HepG2 (cell line): ENCODE measurements around the gene OR6B3.

Experiments
- ATF1 ChIP-seq: IDR thresholded peaks from 2 replicates; pipeline ENCODE4 v1.6.1; 2016; ENCODE audit warnings: mild to moderate bottlenecking, control low read depth
- CBX5 ChIP-seq: sonication (generic); formaldehyde crosslinking; IDR thresholded peaks from 2 replicates; pipeline ENCODE4 v1.4.0; 2020; ENCODE audit warnings: missing genetic modification reagents, borderline replicate concordance
- NRL ChIP-seq: sonication (generic); formaldehyde crosslinking; IDR thresholded peaks from 2 replicates; pipeline ENCODE4 v1.5.0; 2020; ENCODE audit warnings: missing genetic modification reagents, mild to moderate bottlenecking, moderate library complexity, borderline replicate concordance
- POLR2AphosphoS2 ChIP-seq: IDR thresholded peaks from 2 replicates; pipeline ENCODE4 v1.6.1; 2011; ENCODE audit warnings: low read depth, low read length, improper control_type of control experiment
- RELA ChIP-seq: sonication (generic); formaldehyde crosslinking; IDR thresholded peaks from 2 replicates; pipeline ENCODE4 v1.4.0; 2020; ENCODE audit warnings: missing genetic modification reagents
- TRIM24 ChIP-seq: sonication (generic); formaldehyde crosslinking; IDR thresholded peaks from 2 replicates; pipeline ENCODE4 v1.8.0; 2022; ENCODE audit warnings: mild to moderate bottlenecking, missing genetic modification reagents
- ZBTB21 ChIP-seq: sonication (generic); formaldehyde crosslinking; IDR thresholded peaks from 2 replicates; pipeline ENCODE4 v1.4.0; 2020; ENCODE audit warnings: missing genetic modification reagents
- ZNF230 ChIP-seq: sonication (generic); formaldehyde crosslinking; IDR thresholded peaks from 2 replicates; pipeline ENCODE4 v1.4.0; 2020; ENCODE audit warnings: mild to moderate bottlenecking, missing genetic modification reagents
- ZNF274 ChIP-seq: sonication (generic); formaldehyde crosslinking; IDR thresholded peaks from 2 replicates; pipeline ENCODE4 v1.5.1; 2020; ENCODE audit warnings: mild to moderate bottlenecking, missing genetic modification reagents
- ZNF383 ChIP-seq: sonication (generic); formaldehyde crosslinking; IDR thresholded peaks from 2 replicates; pipeline ENCODE4 v1.4.0; 2020; ENCODE audit warnings: missing genetic modification reagents, mild to moderate bottlenecking, borderline replicate concordance
- ZNF501 ChIP-seq: sonication (generic); formaldehyde crosslinking; IDR thresholded peaks from 2 replicates; pipeline ENCODE4 v1.5.1; 2020; ENCODE audit warnings: mild to moderate bottlenecking, moderate library complexity, missing genetic modification reagents
- ZNF616 ChIP-seq: sonication (generic); formaldehyde crosslinking; IDR thresholded peaks from 2 replicates; pipeline ENCODE4 v1.5.0; 2020; ENCODE audit warnings: low read depth, mild to moderate bottlenecking, missing genetic modification reagents
- TF ChIP-seq, protein P1 (sequence below): sonication (generic); formaldehyde crosslinking; IDR thresholded peaks from 2 replicates; pipeline ENCODE4 v1.5.0; 2020; ENCODE audit warnings: mild to moderate bottlenecking, missing genetic modification reagents, moderate library complexity
- TF ChIP-seq, protein P2 (sequence below): sonication (generic); formaldehyde crosslinking; IDR thresholded peaks from 2 replicates; pipeline ENCODE4 v1.8.1; 2023; ENCODE audit warnings: missing genetic modification reagents, inconsistent platforms, borderline replicate concordance

DNA sequence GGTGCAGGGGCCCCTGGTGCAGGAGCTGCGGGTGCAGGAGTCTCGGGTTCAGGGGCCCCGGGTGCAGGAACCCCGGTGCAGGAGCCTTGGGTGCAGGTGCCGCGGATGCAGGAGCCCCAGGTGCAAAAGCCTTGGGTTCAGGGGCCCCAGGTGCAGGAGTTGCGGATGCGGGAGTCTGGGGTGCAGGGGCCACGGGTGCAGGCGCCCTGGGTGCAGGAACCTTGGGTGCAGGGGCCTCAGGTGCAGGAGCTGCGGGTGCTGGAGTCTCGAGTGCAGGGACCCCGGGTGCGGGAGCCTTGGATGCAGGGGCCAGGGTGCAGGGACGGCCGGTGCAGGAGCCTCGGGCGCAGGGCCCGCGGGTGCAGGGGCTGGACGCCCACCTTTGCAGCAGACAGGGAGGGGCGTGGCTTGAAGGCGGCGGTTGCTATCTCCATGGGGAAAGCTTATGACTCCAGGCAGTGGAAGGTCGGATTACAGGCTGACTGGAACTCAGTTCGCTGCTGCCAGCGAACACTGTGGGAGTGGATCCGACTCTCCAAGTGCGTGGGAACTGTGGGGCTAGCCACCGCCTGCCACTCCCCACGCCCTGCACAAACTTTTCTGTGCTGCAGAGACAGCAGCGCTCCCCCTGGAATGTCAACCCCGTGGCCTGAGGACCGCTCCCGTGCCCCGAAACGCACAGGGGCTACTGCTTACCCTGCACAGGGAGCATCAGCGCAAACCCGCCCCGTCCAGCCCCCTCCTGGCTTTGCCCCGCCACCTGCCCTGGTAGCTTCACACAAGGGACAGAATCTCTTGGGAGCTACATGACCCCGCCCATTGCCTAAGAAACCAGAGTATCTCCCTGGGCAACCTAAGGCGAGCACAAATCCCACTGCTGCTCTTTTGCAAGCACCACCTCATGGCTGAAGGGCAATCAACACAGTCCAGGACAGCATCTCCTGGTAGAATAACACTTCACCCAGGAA is 42.5 kb upstream of the OR6B3 start:
- TF ChIP-seq, protein P1, sequence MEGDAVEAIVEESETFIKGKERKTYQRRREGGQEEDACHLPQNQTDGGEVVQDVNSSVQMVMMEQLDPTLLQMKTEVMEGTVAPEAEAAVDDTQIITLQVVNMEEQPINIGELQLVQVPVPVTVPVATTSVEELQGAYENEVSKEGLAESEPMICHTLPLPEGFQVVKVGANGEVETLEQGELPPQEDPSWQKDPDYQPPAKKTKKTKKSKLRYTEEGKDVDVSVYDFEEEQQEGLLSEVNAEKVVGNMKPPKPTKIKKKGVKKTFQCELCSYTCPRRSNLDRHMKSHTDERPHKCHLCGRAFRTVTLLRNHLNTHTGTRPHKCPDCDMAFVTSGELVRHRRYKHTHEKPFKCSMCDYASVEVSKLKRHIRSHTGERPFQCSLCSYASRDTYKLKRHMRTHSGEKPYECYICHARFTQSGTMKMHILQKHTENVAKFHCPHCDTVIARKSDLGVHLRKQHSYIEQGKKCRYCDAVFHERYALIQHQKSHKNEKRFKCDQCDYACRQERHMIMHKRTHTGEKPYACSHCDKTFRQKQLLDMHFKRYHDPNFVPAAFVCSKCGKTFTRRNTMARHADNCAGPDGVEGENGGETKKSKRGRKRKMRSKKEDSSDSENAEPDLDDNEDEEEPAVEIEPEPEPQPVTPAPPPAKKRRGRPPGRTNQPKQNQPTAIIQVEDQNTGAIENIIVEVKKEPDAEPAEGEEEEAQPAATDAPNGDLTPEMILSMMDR: no peak
- TF ChIP-seq ZBTB21 (CRISPR knock-in tag) (no peak), POLR2AphosphoS2 (no peak), CBX5 (no peak), NRL (CRISPR knock-in tag) (no peak), ZNF230 (CRISPR knock-in tag) (no peak), ATF1 (CRISPR knock-in tag) (no peak), ZNF274 (CRISPR knock-in tag) (no peak), ZNF383 (CRISPR knock-in tag) (no peak), RELA (CRISPR knock-in tag) (no peak), ZNF501 (CRISPR knock-in tag) (no peak), ZNF616 (CRISPR knock-in tag) (no peak), TRIM24 (CRISPR knock-in tag) (no peak)
- TF ChIP-seq, protein P2, sequence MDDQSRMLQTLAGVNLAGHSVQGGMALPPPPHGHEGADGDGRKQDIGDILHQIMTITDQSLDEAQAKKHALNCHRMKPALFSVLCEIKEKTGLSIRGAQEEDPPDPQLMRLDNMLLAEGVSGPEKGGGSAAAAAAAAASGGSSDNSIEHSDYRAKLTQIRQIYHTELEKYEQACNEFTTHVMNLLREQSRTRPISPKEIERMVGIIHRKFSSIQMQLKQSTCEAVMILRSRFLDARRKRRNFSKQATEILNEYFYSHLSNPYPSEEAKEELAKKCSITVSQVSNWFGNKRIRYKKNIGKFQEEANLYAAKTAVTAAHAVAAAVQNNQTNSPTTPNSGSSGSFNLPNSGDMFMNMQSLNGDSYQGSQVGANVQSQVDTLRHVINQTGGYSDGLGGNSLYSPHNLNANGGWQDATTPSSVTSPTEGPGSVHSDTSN (CRISPR knock-in tag): no peak
